Karpas-422 (cell line): Measurements from ENCODE around the gene ZNF473. TPM values are rescaled to one million over a fixed set of nuclear protein-coding genes. Genes with fewer than 3 reads are reported as not detected.

ENCODE experiments used
- DNase-seq: peaks from one replicate; pipeline ENCODE4 v3.0.0-alpha.2; 2015
- H2AFZ ChIP-seq: fragments of 200-600 bp; sonication (generic); 2 replicates; pipeline ENCODE4 v1.6.1; 2014; ENCODE audit warnings: antibody characterized with exemption, low read length, mixed read lengths
- H3K27ac ChIP-seq: fragments of 200-600 bp; sonication (generic); 2 replicates; pipeline ENCODE4 v1.5.1; 2014; ENCODE audit warnings: mild to moderate bottlenecking, low read length, moderate library complexity
- H3K27me3 ChIP-seq: fragments of 200-600 bp; sonication (generic); 2 replicates; pipeline ENCODE4 v1.6.1; 2014; ENCODE audit warnings: low read length, mixed read lengths
- H3K36me3 ChIP-seq: fragments of 200-600 bp; sonication (generic); 2 replicates; pipeline ENCODE4 v1.6.1; 2014; ENCODE audit warnings: low read length, mixed read lengths; ENCODE audit not compliant: insufficient read depth
- H3K4me1 ChIP-seq: fragments of 200-600 bp; sonication (generic); 2 replicates; pipeline ENCODE4 v1.6.1; 2014; ENCODE audit warnings: mild to moderate bottlenecking, low read length, mixed read lengths
- H3K4me2 ChIP-seq: fragments of 200-600 bp; sonication (generic); 2 replicates; pipeline ENCODE4 v1.6.1; 2014; ENCODE audit warnings: low read length, low read depth, mild to moderate bottlenecking; ENCODE audit not compliant: poor library complexity, severe bottlenecking
- H3K4me3 ChIP-seq: fragments of 200-600 bp; sonication (generic); 2 replicates; pipeline ENCODE4 v1.5.1; 2014; ENCODE audit warnings: mild to moderate bottlenecking, antibody characterized with exemption, low read length, mixed read lengths
- H3K79me2 ChIP-seq: fragments of 200-600 bp; sonication (generic); 2 replicates; pipeline ENCODE4 v1.6.1; 2014; ENCODE audit warnings: mild to moderate bottlenecking, low read length, mixed read lengths
- H3K9ac ChIP-seq: fragments of 200-600 bp; sonication (generic); 2 replicates; pipeline ENCODE4 v1.6.0; 2014; ENCODE audit warnings: low read length
- H3K9me2 ChIP-seq: fragments of 200-600 bp; sonication (generic), shearing (Covaris generic); replicated peaks from 2 replicates; pipeline ENCODE4 v1.6.0; 2014; ENCODE audit warnings: mild to moderate bottlenecking, low read length, moderate library complexity; ENCODE audit not compliant: insufficient read depth
- H3K9me3 ChIP-seq: fragments of 300-700, 200-600 bp; sonication (generic); 2 replicates; pipeline ENCODE4 v1.6.1; 2014; ENCODE audit warnings: low read length, mixed read lengths
- H4K20me1 ChIP-seq: fragments of 200-600 bp; sonication (generic); 2 replicates; pipeline ENCODE4 v1.6.1; 2014; ENCODE audit warnings: mild to moderate bottlenecking, antibody characterized with exemption, low read length, low read depth; ENCODE audit not compliant: insufficient read depth
- total RNA-seq: library from RNA; depleted of rRNA; stranded (reverse); fragments of >200 nt; shearing (Covaris generic); gene quantifications from 2 replicates; pipeline ENCODE4 v1.2.3, GENCODE V29; 2014; ENCODE audit warnings: low replicate concordance; rRNA removed

Gene ZNF473
- total RNA-seq = 22.3 and 24.1 TPM in 2 replicates

GRCh38 chr19:50025794-50026549, at the start of gene ZNF473:
Gene ZNF473 (plus strand): TSS chr19:50026005. CDS start chr19:50031083, 5,078 bp downstream.
- Histone ChIP-seq H3K4me1 (peaks cover 29% of the 10 kb centered on the region), H2AFZ (peak within 1 kb of the TSS; percentile 90), H3K79me2 (peaks cover 90% of the 10 kb centered on the region), H3K27me3 (no peaks in the 10 kb centered on the region), H3K9me3 (no peaks in the 10 kb centered on the region), H3K36me3 (peaks cover 22% of the 10 kb centered on the region), H3K4me2 (peak within 1 kb of the TSS; percentile 85), H3K9me2 (no peaks in the 10 kb centered on the region), H3K4me3 (peak within 1 kb of the TSS; percentile 86), H3K9ac (peak within 1 kb of the TSS; percentile 82), H4K20me1 (no peaks in the 10 kb centered on the region), H3K27ac (peak within 1 kb of the TSS; percentile 26; the same call in 1 of the 2 replicates)
- peak; percentile 99 for DNase-seq

GRCh38 chr19:49976496-49976895, 49.3 kb upstream of the ZNF473 start:
- H3K9me2 ChIP-seq = no peaks in the 10 kb centered on the region
- H3K9ac ChIP-seq = no peak overlapping the region
- H3K4me3 ChIP-seq = no peak overlapping the region
- H3K36me3 ChIP-seq = no peaks in the 10 kb centered on the region
- no peaks in the 10 kb centered on the region; the same call in 1 of the 2 replicates for H4K20me1 ChIP-seq
- H2AFZ ChIP-seq = no peak overlapping the region
- H3K27ac ChIP-seq = no peak overlapping the region
- no peaks in the 10 kb centered on the region for H3K9me3 ChIP-seq
- H3K4me1 ChIP-seq = no peaks in the 10 kb centered on the region
- H3K79me2 ChIP-seq = no peaks in the 10 kb centered on the region
- no peak overlapping the region for H3K4me2 ChIP-seq
- DNase-seq = no peak
- H3K27me3 ChIP-seq = no peaks in the 10 kb centered on the region

DNA sequence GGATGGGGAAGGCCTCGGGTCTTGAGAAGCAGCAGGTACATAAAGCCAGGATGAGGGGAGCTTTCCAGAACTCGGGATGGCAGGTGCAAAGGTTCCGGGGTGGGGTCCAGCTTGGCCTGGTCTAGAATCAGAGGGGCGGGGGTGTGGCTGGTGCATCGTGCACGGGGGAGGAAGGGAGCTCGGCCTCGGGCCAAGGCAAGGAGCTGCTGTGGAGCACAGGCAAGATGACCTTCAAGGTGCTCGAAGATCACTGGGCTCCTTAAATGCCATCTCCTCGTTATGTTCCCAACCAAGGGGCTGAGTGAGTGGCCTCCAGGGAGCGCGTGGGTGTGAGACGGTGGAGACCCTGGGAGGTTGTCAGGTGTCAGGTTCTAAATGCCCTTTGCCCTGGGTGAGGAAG, 48.7 kb upstream of the ZNF473 start:
- H3K4me2 ChIP-seq = no peak overlapping the region
- H3K9ac ChIP-seq = no peak overlapping the region
- no peaks in the 10 kb centered on the region for H3K9me2 ChIP-seq
- H3K27me3 ChIP-seq = no peaks in the 10 kb centered on the region
- H3K4me3 ChIP-seq = no peak overlapping the region
- H3K36me3 ChIP-seq = no peaks in the 10 kb centered on the region
- no peak overlapping the region for H3K27ac ChIP-seq
- H3K9me3 ChIP-seq = no peaks in the 10 kb centered on the region
- H2AFZ ChIP-seq = no peak overlapping the region
- DNase-seq = no peak
- H3K4me1 ChIP-seq = no peaks in the 10 kb centered on the region
- H4K20me1 ChIP-seq = no peaks in the 10 kb centered on the region; the same call in 1 of the 2 replicates
- no peaks in the 10 kb centered on the region for H3K79me2 ChIP-seq

DNA sequence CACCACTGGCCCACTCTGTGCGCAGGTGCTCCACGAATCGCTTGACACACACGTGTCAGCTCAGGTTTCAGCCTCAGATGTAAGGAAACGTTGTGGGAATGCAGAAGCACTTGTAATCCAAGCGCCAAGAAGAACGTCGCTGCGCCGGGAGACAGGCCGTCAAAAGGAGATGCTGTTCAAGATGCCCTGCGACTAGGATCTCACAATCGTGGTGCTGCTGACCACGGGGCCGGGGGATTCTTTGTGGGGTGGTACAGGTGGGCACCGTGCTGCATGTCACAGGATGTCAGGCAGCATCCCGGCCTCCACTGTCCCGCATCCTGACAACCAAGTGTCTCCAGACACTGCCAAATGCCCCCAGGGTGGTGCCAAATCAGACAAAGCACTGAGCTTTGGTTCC, 47.9 kb upstream of the ZNF473 start:
- Histone ChIP-seq H3K27me3 (no peaks in the 10 kb centered on the region), H3K9me2 (no peaks in the 10 kb centered on the region), H3K36me3 (no peaks in the 10 kb centered on the region), H3K27ac (no peak overlapping the region), H3K79me2 (no peaks in the 10 kb centered on the region), H3K9ac (no peak overlapping the region), H4K20me1 (no peaks in the 10 kb centered on the region; the same call in 1 of the 2 replicates), H3K4me2 (no peak overlapping the region), H3K4me1 (no peaks in the 10 kb centered on the region), H3K4me3 (no peak overlapping the region), H3K9me3 (no peaks in the 10 kb centered on the region), H2AFZ (no peak overlapping the region)
- DNase-seq = no peak

- no peak overlapping the region for H3K4me3 ChIP-seq
- peaks cover 3% of the 10 kb centered on the region; the same call in 1 of the 2 replicates for H4K20me1 ChIP-seq
- H3K36me3 ChIP-seq = no peaks in the 10 kb centered on the region
- H3K9me2 ChIP-seq = no peaks in the 10 kb centered on the region
- H3K79me2 ChIP-seq = no peaks in the 10 kb centered on the region
- no peak overlapping the region for H2AFZ ChIP-seq
- no peaks in the 10 kb centered on the region for H3K9me3 ChIP-seq
- no peak for DNase-seq
- no peak overlapping the region for H3K4me2 ChIP-seq
- H3K27ac ChIP-seq = no peak overlapping the region
- no peaks in the 10 kb centered on the region for H3K27me3 ChIP-seq
- H3K9ac ChIP-seq = no peak overlapping the region
- no peaks in the 10 kb centered on the region for H3K4me1 ChIP-seq
Observed at GRCh38 chr19:49978324-49978723, 47.5 kb upstream of the ZNF473 start.

DNA sequence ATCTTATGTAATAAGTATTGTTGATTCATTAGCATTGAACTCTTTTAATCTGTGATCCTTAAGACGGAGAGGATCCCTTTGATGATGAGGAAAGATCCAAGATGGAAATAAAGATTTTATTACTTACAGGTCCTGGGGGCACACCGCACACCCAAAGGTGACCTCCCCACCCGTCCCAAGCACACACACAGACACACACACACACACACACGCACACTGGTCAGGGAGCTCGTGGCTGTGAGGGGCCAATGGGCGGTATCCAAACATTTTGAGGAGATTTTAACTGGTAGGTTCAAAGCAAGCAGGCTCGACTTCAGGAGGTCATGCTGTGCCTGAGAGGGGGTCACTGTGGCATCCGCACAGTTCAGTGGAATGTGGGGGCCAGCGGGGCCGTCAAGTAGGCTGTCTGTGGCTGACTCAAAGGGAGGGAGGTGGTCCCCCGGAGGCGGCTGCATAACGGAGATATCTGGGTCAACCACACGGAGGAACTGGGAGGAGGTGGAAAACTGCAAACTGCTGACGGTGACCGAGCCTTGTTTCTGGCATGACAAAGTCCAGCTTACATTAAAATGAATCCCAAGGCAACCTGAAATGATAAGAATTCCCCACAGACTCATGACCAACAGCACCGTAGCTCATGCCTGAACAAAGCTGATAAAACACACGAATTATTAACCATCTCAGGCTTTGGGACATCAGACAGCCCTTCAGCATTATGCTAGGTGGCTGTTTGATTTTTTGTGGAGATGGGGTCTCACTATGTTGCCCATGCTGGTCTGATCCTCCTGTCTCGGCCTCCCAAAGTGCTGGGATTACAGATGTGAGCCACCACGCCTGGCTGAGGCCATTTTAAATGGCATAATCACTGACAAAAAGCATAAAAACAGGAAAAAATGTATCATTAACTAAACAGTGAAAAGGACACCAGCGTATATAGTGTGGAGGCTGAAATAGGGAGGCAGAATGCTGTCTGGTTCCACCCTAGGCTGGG, 43.9 kb upstream of the ZNF473 start:
- no peak overlapping the region for H3K9ac ChIP-seq
- no peak overlapping the region for H3K4me3 ChIP-seq
- no peaks in the 10 kb centered on the region for H3K27me3 ChIP-seq
- no peak overlapping the region for H3K27ac ChIP-seq
- DNase-seq = no peak
- no peaks in the 10 kb centered on the region for H3K9me3 ChIP-seq
- H3K4me1 ChIP-seq = no peaks in the 10 kb centered on the region
- H3K9me2 ChIP-seq = no peaks in the 10 kb centered on the region
- no peaks in the 10 kb centered on the region for H3K36me3 ChIP-seq
- H2AFZ ChIP-seq = no peak overlapping the region
- H3K79me2 ChIP-seq = no peaks in the 10 kb centered on the region
- H4K20me1 ChIP-seq = peaks cover 22% of the 10 kb centered on the region
- no peak overlapping the region for H3K4me2 ChIP-seq

- H3K36me3 ChIP-seq = no peaks in the 10 kb centered on the region
Observed at GRCh38 chr19:49983645-49984229, 42.1 kb upstream of the ZNF473 start.

More at GRCh38 chr19:49983645-49984229, 42.1 kb upstream of the ZNF473 start:
- no peak overlapping the region for H3K27ac ChIP-seq
- H3K4me3 ChIP-seq = no peak overlapping the region
- no peak overlapping the region for H2AFZ ChIP-seq
- no peak overlapping the region for H3K4me2 ChIP-seq
- no peaks in the 10 kb centered on the region for H3K9me3 ChIP-seq
- peaks cover 22% of the 10 kb centered on the region for H4K20me1 ChIP-seq
- H3K9ac ChIP-seq = no peak overlapping the region
- peak; percentile 95 for DNase-seq
- H3K4me1 ChIP-seq = no peaks in the 10 kb centered on the region
- H3K9me2 ChIP-seq = no peaks in the 10 kb centered on the region
- H3K27me3 ChIP-seq = no peaks in the 10 kb centered on the region
- no peaks in the 10 kb centered on the region for H3K79me2 ChIP-seq
